Measurements from ENCODE around the gene RPL10.
A peak's percentile ranks its signal among the peaks of the same experiment; 100 is the strongest.

RPL10 gene

DNA sequence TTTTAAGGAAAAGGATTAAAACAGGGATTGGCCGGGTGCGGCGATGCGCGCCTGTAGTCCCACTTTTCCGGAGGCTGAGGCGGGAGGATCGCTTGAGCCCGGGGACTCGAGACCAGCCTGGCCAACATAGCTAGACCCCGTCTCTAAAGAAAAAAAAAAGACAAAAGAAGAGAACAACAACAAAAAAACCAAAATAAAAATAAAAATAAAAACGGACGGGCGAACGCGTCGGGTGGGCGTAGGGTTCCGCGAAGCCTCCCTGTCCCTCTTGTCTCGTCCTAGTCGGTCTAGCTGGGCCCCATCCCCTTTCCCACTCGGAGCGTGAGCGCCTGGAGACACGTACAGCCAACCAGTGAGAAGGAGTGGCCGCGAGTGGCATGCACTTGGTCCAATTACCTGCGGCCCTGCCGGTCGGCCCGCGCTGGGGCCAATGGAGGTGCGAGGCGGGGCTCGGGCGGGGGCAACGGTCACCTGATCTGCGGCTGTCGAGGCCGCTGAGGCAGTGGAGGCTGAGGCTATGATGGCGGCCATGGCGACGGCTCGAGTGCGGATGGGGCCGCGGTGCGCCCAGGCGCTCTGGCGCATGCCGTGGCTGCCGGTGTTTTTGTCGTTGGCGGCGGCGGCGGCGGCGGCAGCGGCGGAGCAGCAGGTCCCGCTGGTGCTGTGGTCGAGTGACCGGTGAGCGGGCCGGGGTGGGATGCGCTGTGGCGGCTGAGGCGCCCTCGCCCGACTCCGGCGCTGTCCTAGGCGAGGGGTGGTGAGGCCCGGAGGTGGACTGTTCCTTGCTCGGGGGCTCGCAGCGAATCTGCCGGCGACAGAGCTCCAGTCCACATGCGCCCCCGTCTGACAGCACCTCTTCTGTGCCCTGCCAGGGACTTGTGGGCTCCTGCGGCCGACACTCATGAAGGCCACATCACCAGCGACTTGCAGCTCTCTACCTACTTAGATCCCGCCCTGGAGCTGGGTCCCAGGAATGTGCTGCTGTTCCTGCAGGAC, 30.3 kb downstream of the RPL10 start, which contains the start of gene ATP6AP1:
Gene ATP6AP1 (plus strand): TSS at position 502 of the 996 bp plus-strand sequence. CDS start 16 bp downstream, at position 518.
- Histone ChIP-seq H3K9ac (ENCODE audit: low read length) (peak within 1 kb of the TSS; percentile 77), H3K36me3 (replicated peaks; ENCODE audit: low read depth, low read length) (no peaks in the 10 kb centered on the region), H3K4me1 (ENCODE audit: low read length) (peaks cover 12% of the 10 kb centered on the region), H3K4me2 (ENCODE audit: low read length) (peak within 1 kb of the TSS; percentile 93), H3K27me3 (ENCODE audit: low read depth, low read length) (no peaks in the 10 kb centered on the region), H2AFZ (ENCODE audit: low read depth, low read length) (no peak within 1 kb of the TSS), H4K20me1 (ENCODE audit: insufficient read depth, low read length) (no peaks in the 10 kb centered on the region), H3K79me2 (ENCODE audit: low read length) (peaks cover 22% of the 10 kb centered on the region), H3K27ac (ENCODE audit: low read length) (peak within 1 kb of the TSS; percentile 43), H3K9me3 (ENCODE audit: insufficient read depth, low read length) (no peaks in the 10 kb centered on the region), H3K4me3 (ENCODE audit: low read length) (peak within 1 kb of the TSS; percentile 95)
- peak; percentile 28; the same call in 1 of the 2 replicates for TF ChIP-seq CTCF (IDR thresholded peaks at IDR 0.05; ENCODE audit: low read depth, low read length)
- no peak for TF ChIP-seq EZH2phosphoT487 (IDR thresholded peaks at IDR 0.05; ENCODE audit: low read depth)

DNA sequence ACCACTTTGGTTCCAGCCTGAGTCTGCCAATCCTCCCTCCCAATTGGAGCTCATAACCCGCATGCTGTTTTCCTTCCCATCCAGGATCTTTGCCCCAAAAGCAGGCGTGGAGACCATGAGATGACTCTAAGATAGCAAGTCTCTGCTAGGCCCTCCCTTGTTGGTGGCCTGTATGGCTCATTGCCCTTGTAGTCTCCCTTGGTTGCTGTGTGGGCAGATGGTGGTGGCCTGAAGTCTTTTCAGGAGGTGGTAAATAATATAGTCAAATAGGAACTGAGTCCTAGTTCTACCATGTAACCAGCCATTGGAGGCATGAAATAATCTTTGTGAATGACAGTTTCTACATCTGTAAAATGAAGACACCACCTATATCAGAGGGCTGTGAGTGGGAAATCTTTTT, 31.5 kb downstream of the RPL10 start:
- H3K4me1 ChIP-seq (ENCODE audit: low read length) = peaks cover 12% of the 10 kb centered on the region
- no peaks in the 10 kb centered on the region for H3K27me3 ChIP-seq (ENCODE audit: low read depth, low read length)
- no peak overlapping the region for H3K9ac ChIP-seq (ENCODE audit: low read length)
- peak overlapping the region; percentile 95 for H3K4me3 ChIP-seq (ENCODE audit: low read length)
- H3K27ac ChIP-seq (ENCODE audit: low read length) = no peak overlapping the region
- H2AFZ ChIP-seq (ENCODE audit: low read depth, low read length) = no peak overlapping the region
- no peaks in the 10 kb centered on the region for H4K20me1 ChIP-seq (ENCODE audit: insufficient read depth, low read length)
- H3K9me3 ChIP-seq (ENCODE audit: insufficient read depth, low read length) = no peaks in the 10 kb centered on the region
- peak overlapping the region; percentile 87 for H3K4me2 ChIP-seq (ENCODE audit: low read length)
- TF ChIP-seq CTCF (IDR thresholded peaks at IDR 0.05; ENCODE audit: low read depth, low read length) (no peak), EZH2phosphoT487 (IDR thresholded peaks at IDR 0.05; ENCODE audit: low read depth) (no peak)
- no peaks in the 10 kb centered on the region for H3K36me3 ChIP-seq (replicated peaks; ENCODE audit: low read depth, low read length)
- peaks cover 22% of the 10 kb centered on the region for H3K79me2 ChIP-seq (ENCODE audit: low read length)

- TF ChIP-seq EZH2phosphoT487 (IDR thresholded peaks at IDR 0.05; ENCODE audit: low read depth) (no peak), CTCF (IDR thresholded peaks at IDR 0.05; ENCODE audit: low read depth, low read length) (no peak)
- Histone ChIP-seq H3K36me3 (replicated peaks; ENCODE audit: low read depth, low read length) (no peaks in the 10 kb centered on the region), H4K20me1 (ENCODE audit: insufficient read depth, low read length) (no peaks in the 10 kb centered on the region), H3K4me1 (ENCODE audit: low read length) (peaks cover 12% of the 10 kb centered on the region), H2AFZ (ENCODE audit: low read depth, low read length) (no peak overlapping the region), H3K27ac (ENCODE audit: low read length) (no peak overlapping the region), H3K4me2 (ENCODE audit: low read length) (no peak overlapping the region), H3K4me3 (ENCODE audit: low read length) (no peak overlapping the region), H3K79me2 (ENCODE audit: low read length) (peaks cover 22% of the 10 kb centered on the region), H3K9ac (ENCODE audit: low read length) (no peak overlapping the region), H3K27me3 (ENCODE audit: low read depth, low read length) (no peaks in the 10 kb centered on the region), H3K9me3 (ENCODE audit: insufficient read depth, low read length) (no peaks in the 10 kb centered on the region)
Measured at GRCh38 chrX:154430479-154430878, 32.3 kb downstream of the RPL10 start.

DNA sequence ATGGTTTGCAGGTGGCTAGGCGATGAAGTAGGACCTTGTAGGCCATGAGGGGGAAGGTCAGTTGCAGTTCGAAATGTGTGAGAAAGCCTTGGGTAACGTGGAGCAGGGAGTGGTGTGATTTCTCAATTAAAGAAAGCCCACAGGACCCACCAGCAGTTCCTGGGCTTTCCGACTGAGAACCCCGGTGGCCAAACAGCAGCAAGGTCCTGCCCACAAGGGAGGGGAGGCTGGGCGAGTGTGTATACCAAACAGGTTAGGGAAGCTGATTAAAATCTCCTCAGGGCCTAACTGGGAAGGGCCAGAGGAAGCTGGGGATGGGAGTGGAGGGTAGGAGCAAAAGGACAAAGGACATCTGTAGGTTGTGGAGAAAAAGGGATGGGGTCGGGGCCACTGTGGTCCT, 32.7 kb downstream of the RPL10 start:
- TF ChIP-seq CTCF (IDR thresholded peaks at IDR 0.05; ENCODE audit: low read depth, low read length) (no peak), EZH2phosphoT487 (IDR thresholded peaks at IDR 0.05; ENCODE audit: low read depth) (no peak)
- no peak overlapping the region for H3K9ac ChIP-seq (ENCODE audit: low read length)
- no peaks in the 10 kb centered on the region for H3K27me3 ChIP-seq (ENCODE audit: low read depth, low read length)
- no peaks in the 10 kb centered on the region for H3K9me3 ChIP-seq (ENCODE audit: insufficient read depth, low read length)
- H3K27ac ChIP-seq (ENCODE audit: low read length) = no peak overlapping the region
- H3K4me3 ChIP-seq (ENCODE audit: low read length) = no peak overlapping the region
- no peak overlapping the region for H2AFZ ChIP-seq (ENCODE audit: low read depth, low read length)
- H4K20me1 ChIP-seq (ENCODE audit: insufficient read depth, low read length) = no peaks in the 10 kb centered on the region
- peaks cover 12% of the 10 kb centered on the region for H3K4me1 ChIP-seq (ENCODE audit: low read length)
- H3K79me2 ChIP-seq (ENCODE audit: low read length) = peaks cover 22% of the 10 kb centered on the region
- H3K4me2 ChIP-seq (ENCODE audit: low read length) = no peak overlapping the region
- H3K36me3 ChIP-seq (replicated peaks; ENCODE audit: low read depth, low read length) = peaks cover 2% of the 10 kb centered on the region
